Upper lobe of left lung (tissue), 4 donors: ENCODE measurements around the gene TASOR2.

Experiments
- EP300 ChIP-seq, 4 donors: sonication (generic); formaldehyde crosslinking; IDR thresholded peaks; one replicate each; pipeline ENCODE4 v1.5.1; 2017; ENCODE audit warnings: antibody characterized with exemption in 4 of 4, control low read depth in 2 of 4
- POLR2A ChIP-seq, 4 donors: fragments of 450-650 bp; IDR thresholded peaks; one replicate each; pipeline ENCODE4 v1.5.1; 2016 to 2017; ENCODE audit warnings: antibody characterized with exemption in 4 of 4, mild to moderate bottlenecking in 2 of 4
- TF ChIP-seq, protein P1 (sequence below), 6 experiments: fragments of 450-650 bp in 4 of 6; fragments of 200-600 bp in 2 of 6; sonication (generic) in 2 of 6; IDR thresholded peaks; one replicate each; pipeline ENCODE4 v1.5.1; 2016 to 2019; ENCODE audit warnings: antibody characterized with exemption in 6 of 6

DNA sequence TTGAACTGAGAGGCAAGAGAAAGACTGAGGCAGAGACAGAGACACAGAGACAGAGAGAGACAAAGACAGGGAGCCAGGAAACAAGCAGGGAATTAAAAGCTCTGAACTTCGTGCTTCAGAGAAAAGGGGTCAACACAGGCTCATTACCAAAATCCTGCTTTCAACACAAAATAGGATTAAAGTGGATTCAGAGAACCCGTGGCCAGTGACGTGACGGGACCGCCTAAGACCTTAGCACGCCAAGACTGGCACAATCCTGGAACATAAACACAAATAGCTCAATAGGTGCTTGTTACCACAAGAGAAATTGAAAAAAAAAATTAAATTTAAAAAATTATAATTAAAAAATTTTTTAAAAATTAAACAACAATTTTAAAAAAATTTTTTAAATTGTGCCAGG, 39.7 kb upstream of the TASOR2 start:
- TF ChIP-seq, protein P1, sequence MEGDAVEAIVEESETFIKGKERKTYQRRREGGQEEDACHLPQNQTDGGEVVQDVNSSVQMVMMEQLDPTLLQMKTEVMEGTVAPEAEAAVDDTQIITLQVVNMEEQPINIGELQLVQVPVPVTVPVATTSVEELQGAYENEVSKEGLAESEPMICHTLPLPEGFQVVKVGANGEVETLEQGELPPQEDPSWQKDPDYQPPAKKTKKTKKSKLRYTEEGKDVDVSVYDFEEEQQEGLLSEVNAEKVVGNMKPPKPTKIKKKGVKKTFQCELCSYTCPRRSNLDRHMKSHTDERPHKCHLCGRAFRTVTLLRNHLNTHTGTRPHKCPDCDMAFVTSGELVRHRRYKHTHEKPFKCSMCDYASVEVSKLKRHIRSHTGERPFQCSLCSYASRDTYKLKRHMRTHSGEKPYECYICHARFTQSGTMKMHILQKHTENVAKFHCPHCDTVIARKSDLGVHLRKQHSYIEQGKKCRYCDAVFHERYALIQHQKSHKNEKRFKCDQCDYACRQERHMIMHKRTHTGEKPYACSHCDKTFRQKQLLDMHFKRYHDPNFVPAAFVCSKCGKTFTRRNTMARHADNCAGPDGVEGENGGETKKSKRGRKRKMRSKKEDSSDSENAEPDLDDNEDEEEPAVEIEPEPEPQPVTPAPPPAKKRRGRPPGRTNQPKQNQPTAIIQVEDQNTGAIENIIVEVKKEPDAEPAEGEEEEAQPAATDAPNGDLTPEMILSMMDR (IDR thresholded peaks at IDR 0.05): no peak
- no peak for TF ChIP-seq POLR2A (IDR thresholded peaks at IDR 0.05)
- no peak for TF ChIP-seq EP300 (IDR thresholded peaks at IDR 0.05)
